ENCODE measurements around the gene KLHL41. TPM values are rescaled to one million over a fixed set of nuclear protein-coding genes. Genes with fewer than 3 reads are reported as not detected.
A peak's percentile ranks its signal among the peaks of the same experiment; 100 is the strongest.

KLHL41 gene
- total and polyA plus RNA-seq, 2 of the 13 experiments (the other 11 are each of a cell fraction or from before 2014, with no cell fraction given) = 0.07 to 0.31 TPM

- Histone ChIP-seq H3K27me3 (ENCODE audit: control insufficient read depth in 1 of 2, insufficient read depth in 2 of 2, low read length in 2 of 2) (no peaks in the 10 kb centered on the region; a peak in 1 of 5 replicates), H3K4me3 (replicated peaks in 1 of 3; ENCODE audit: insufficient read depth in 1 of 3, low read depth in 2 of 3, low read length in 3 of 3) (peak within 1 kb of the TSS; percentile 83 to 86 (median 84)), H3K27ac (ENCODE audit: extremely low read length, insufficient read depth, low read length) (peak within 1 kb of the TSS; percentile 52), H3K79me2 (ENCODE audit: insufficient read depth, low read length) (peaks cover 24% of the 10 kb centered on the region), H2AFZ (ENCODE audit: low read length) (peak within 1 kb of the TSS; percentile 60), H3K4me2 (ENCODE audit: low read depth, low read length) (peak within 1 kb of the TSS; percentile 93), H3K36me3 (replicated peaks in 1 of 2; ENCODE audit: control insufficient read depth in 1 of 2, insufficient read depth in 2 of 2, low read length in 2 of 2) (no peaks in the 10 kb centered on the region), H3K4me1 (ENCODE audit: insufficient read depth, low read length) (peaks cover 29% of the 10 kb centered on the region), H4K20me1 (ENCODE audit: insufficient read depth, low read length) (no peaks in the 10 kb centered on the region), H3K9me3 (ENCODE audit: low read length) (no peaks in the 10 kb centered on the region), H3K9ac (ENCODE audit: insufficient read depth, low read depth, low read length) (peak within 1 kb of the TSS; percentile 74)
- DNase-seq (ENCODE audit: low spot score) (peak; percentile 95), ATAC-seq (peak; percentile 99), FAIRE-seq (peak; percentile 97)
- ChIA-PET POLR2A (interaction anchor here (0.6 to 3.5 kb wide), 6 partner anchors 11 to 255 kb away, joined by 3 to 21 read pairs (median 3); partner anchors contain the start of genes BBS5 and PPIG), CTCF (ENCODE audit: low intra/inter-chr PET ratio, low total read pairs) (no interaction called here)
- in situ Hi-C loops (cut with HindIII; ENCODE audit: extremely low pct_ligation_motif_present, low pct_unique_long_range_greater_than_20kb) = no loop called here
- under 1% methylated on average over 33 of the region's 33 CpGs for WGBS (ENCODE audit: low lambda C conversion rate)
- BruUV-seq (replicated peaks) = TSS peak; percentile 78
- intact Hi-C loops (cut with micrococcal nuclease; ENCODE audit: unreplicated experiment) = loop anchor here (1.0 to 5.0 kb wide), 3 partner anchors 11 to 109 kb away; partner anchors contain the start of genes BBS5 and PPIG
- TF ChIP-seq YEATS2 (CRISPR knock-in tag; IDR thresholded peaks at IDR 0.05; ENCODE audit: borderline replicate concordance) = peak; percentile 96
- TF ChIP-seq STAT5B (CRISPR knock-in tag; IDR thresholded peaks at IDR 0.05) = 0 out of 2 replicates have a peak, but pooled peaks have one; percentile 72
- TF ChIP-seq SMAD9 (CRISPR knock-in tag; IDR thresholded peaks at IDR 0.05) = 0 out of 2 replicates have a peak, but pooled peaks have one; percentile 20
- TF ChIP-seq, protein P1, sequence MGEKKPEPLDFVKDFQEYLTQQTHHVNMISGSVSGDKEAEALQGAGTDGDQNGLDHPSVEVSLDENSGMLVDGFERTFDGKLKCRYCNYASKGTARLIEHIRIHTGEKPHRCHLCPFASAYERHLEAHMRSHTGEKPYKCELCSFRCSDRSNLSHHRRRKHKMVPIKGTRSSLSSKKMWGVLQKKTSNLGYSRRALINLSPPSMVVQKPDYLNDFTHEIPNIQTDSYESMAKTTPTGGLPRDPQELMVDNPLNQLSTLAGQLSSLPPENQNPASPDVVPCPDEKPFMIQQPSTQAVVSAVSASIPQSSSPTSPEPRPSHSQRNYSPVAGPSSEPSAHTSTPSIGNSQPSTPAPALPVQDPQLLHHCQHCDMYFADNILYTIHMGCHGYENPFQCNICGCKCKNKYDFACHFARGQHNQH (CRISPR knock-in tag; IDR thresholded peaks at IDR 0.05) = peak; percentile 96
- TF ChIP-seq ZBTB49 (CRISPR knock-in tag; IDR thresholded peaks at IDR 0.05; ENCODE audit: borderline replicate concordance) = peak; percentile 31; the same call in 1 of the 2 replicates
- TF ChIP-seq, protein P2, sequence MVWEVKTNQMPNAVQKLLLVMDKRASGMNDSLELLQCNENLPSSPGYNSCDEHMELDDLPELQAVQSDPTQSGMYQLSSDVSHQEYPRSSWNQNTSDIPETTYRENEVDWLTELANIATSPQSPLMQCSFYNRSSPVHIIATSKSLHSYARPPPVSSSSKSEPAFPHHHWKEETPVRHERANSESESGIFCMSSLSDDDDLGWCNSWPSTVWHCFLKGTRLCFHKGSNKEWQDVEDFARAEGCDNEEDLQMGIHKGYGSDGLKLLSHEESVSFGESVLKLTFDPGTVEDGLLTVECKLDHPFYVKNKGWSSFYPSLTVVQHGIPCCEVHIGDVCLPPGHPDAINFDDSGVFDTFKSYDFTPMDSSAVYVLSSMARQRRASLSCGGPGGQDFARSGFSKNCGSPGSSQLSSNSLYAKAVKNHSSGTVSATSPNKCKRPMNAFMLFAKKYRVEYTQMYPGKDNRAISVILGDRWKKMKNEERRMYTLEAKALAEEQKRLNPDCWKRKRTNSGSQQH (CRISPR knock-in tag; IDR thresholded peaks at IDR 0.05; ENCODE audit: low read depth) = peak; percentile 91
- TF ChIP-seq, protein P3, sequence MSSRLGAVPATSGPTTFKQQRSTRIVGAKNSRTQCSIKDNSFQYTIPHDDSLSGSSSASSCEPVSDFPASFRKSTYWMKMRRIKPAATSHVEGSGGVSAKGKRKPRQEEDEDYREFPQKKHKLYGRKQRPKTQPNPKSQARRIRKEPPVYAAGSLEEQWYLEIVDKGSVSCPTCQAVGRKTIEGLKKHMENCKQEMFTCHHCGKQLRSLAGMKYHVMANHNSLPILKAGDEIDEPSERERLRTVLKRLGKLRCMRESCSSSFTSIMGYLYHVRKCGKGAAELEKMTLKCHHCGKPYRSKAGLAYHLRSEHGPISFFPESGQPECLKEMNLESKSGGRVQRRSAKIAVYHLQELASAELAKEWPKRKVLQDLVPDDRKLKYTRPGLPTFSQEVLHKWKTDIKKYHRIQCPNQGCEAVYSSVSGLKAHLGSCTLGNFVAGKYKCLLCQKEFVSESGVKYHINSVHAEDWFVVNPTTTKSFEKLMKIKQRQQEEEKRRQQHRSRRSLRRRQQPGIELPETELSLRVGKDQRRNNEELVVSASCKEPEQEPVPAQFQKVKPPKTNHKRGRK (CRISPR knock-in tag; IDR thresholded peaks at IDR 0.05) = no peak
- peak; percentile 99 for TF ChIP-seq SAP130 (CRISPR knock-in tag; IDR thresholded peaks at IDR 0.05; ENCODE audit: low read depth)
- TF ChIP-seq PHF5A (CRISPR knock-in tag; IDR thresholded peaks at IDR 0.05; ENCODE audit: low read depth, unreplicated experiment) = peak; percentile 97
- TF ChIP-seq HOXD1 (CRISPR knock-in tag; IDR thresholded peaks at IDR 0.05) = peak; percentile 73; the same call in 1 of the 2 replicates
- no peak for TF ChIP-seq CEBPB (IDR thresholded peaks at IDR 0.05; ENCODE audit: borderline replicate concordance, low read depth, low read length)
- TF ChIP-seq, protein P4, sequence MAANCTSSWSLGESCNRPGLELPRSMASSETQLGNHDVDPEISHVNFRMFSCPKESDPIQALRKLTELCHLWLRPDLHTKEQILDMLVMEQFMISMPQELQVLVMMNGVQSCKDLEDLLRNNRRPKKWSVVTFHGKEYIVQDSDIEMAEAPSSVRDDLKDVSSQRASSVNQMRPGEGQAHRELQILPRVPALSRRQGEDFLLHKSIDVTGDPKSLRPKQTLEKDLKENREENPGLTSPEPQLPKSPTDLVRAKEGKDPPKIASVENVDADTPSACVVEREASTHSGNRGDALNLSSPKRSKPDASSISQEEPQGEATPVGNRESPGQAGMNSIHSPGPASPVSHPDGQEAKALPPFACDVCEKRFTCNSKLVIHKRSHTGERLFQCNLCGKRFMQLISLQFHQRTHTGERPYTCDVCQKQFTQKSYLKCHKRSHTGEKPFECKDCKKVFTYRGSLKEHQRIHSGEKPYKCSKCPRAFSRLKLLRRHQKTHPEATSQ (CRISPR knock-in tag; IDR thresholded peaks at IDR 0.05; ENCODE audit: borderline replicate concordance) = peak; percentile 83; the same call in 1 of the 2 replicates
- TF ChIP-seq ZNF879 (CRISPR knock-in tag; IDR thresholded peaks at IDR 0.05) = 0 out of 2 replicates have a peak, but pooled peaks have one; percentile 44
- TF ChIP-seq ZMYM2 (CRISPR knock-in tag; IDR thresholded peaks at IDR 0.05) = peak; percentile 67; the same call in 1 of the 2 replicates
Measured at GRCh38 chr2:169573160-169573973, 63.9 kb downstream of the KLHL41 start, which contains the start of gene FASTKD1. Gene FASTKD1 (minus strand): TSS chr2:169573865. CDS start chr2:169572029, 1,836 bp downstream.

Measured in HepG2 (cell line).